ENCODE results near the gene HMGN3.

HMGN3 gene

DNA sequence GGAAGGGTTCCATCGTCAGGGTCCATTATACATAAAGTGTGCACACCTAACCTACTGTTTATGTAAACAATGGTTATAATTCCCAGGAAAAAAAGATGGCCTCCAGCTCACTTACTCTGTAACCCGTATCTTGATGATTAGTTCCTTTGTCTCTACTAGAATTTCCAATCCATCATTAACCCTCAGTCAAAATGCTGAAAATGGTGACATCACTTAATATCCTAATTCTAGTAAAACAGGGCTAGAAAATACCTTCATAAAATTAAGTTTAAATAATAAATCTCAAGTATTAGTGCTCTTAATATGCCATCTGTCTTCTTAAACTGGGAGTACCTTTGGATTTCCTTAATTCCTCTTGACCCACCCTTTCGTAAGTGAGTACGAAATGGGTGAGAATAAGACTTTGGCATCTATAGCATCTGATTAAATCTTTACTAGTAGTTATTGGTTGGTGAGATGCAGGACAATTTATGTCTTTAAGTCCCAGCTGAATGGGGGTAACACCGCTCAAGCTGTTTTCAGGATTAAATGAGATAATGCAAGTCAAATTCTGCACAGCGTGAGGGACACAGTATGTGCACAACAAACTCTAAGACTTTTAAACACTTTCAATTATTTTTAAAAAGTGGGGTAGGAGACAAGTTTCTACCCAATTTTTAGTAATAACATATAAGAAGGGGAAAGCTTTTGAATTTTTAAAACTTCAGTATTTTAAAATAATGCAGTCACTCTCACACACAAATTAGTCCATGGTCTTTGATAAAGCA is 1.6 kb downstream of the HMGN3 start:
- DNase-seq (ENCODE audit: low read depth in 2 of 2, low spot score in 1 of 2): no peak

GRCh38 chr6:79231666-79232065 is 2.8 kb downstream of the HMGN3 start:
- no peak for DNase-seq (ENCODE audit: low read depth in 2 of 2, low spot score in 1 of 2)

DNA sequence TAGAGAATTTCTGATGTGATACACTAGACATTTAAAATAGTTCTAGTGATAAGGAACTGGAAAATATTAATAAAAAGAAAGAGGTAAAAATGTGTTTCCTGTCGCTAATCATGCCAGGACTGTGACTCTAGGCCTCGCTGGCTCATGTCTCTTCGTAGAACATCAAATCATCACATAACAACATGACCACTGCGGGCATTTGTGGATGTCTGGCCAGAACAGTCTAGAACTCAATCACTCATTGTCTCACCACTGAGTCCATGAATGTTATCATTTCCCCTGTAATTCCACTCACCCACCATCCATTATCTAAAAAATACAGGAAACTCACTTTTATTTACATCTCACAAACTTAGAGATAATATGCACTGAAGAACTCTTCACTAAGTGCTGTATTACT is 3.4 kb downstream of the HMGN3 start:
- no peak for DNase-seq (ENCODE audit: low read depth in 2 of 2, low spot score in 1 of 2)

DNA sequence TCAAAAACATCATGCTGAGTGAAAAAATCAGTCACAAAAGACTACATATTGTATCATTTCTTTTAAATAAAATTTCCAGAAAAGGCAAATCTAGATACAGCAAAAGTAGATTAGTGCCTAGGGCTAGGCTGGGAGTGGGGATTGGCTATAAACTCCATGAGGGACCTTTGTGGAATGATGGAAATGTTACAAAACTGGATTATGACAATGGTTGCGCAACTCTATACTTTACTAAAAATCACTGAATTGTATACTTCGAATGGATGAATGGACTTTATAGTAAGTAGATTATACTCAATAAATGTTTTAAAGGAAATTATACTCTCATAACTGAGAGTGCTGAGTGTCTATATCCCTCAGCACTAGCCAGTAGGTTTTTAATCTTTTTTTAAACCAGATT is 4.3 kb downstream of the HMGN3 start:
- DNase-seq (ENCODE audit: low read depth in 2 of 2, low spot score in 1 of 2): no peak

GRCh38 chr6:79227445-79227844 is 7.0 kb downstream of the HMGN3 start:
- no peak for DNase-seq (ENCODE audit: low read depth in 2 of 2, low spot score in 1 of 2)

- no peak for DNase-seq (ENCODE audit: low read depth in 2 of 2, low spot score in 1 of 2)
These were observed 7.8 kb downstream of the HMGN3 start for GRCh38 chr6:79226660-79227059.

DNA sequence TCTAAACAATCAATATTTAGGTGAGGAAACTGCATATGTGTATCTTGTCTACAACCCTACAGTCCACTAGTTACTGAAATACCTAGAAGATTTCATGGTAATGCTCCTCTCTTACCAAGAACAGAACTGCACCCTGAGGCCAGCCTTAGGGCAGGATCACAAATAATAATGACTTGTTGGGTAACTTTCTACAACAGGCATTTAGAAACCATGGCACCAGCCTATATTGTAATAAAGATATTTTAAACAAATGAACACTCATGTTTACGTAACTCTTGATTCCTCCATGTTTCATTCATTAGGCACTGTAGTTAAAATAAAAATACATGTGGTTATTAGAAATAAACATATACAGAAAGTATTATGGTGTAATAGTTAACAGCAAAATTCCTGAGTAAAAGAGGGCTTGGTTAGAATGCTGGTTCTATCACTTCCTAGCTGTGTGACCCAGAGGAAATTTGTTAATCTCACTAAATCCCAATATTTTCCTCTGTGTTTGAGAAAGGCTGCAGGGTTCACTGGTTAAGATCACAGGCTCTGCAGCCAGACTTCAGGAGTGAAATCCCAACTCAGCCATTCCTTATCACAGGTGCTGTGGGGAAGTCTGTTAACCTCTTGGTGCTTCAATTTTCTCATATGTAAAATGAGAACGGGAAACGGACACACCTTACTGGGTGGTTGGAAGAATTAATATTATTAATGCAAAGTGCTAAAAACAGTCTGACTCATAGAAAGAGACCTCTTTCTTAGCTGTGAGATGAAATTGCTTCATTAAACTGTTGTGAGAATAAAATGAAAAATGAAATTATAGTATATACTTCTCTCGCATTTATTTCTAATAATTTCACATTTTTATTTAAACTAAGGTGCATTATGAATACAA is 8.5 kb downstream of the HMGN3 start:
- DNase-seq (ENCODE audit: low read depth in 2 of 2, low spot score in 1 of 2): no peak

DNA sequence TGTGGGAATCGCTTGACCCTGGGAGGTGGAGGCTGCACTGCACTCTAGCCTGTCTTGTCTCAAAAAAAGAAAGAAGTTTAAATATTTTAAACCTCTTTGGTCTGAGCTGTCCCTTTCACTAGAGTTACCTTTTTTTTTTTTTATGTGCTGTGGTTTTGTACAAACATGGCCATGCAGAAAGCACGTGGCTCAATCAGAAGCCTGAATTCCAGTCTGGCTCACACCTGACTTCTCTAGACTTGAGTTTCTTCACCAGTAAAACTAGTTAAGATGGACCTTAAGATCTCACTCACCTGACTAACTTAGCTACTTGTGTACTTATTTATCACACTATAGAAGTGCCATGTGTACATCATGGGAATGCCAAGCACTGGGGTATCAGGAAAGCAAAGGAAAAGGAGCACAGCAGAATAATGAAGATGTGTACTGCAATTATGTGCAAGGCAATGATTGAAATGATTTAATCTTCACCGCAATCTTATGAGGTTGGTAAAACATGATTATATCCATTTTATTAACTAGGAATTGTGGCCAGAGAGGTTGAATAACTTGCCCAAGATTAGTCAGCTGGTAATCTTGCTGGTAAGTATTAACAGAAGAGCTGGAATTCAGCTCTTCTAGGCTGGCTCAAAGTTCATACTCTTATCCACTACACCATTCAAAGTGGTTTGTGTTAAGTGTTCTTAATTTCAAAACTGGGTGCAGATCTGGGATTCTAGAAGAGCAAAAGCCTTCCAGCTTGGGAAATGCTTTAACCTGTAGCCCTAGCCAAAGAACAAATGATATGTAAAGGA is 10.7 kb downstream of the HMGN3 start:
- DNase-seq (ENCODE audit: low read depth in 2 of 2, low spot score in 1 of 2): no peak

- DNase-seq (ENCODE audit: low read depth in 2 of 2, low spot score in 1 of 2): no peak
These were observed 19.2 kb downstream of the HMGN3 start for GRCh38 chr6:79215213-79215824.

DNA sequence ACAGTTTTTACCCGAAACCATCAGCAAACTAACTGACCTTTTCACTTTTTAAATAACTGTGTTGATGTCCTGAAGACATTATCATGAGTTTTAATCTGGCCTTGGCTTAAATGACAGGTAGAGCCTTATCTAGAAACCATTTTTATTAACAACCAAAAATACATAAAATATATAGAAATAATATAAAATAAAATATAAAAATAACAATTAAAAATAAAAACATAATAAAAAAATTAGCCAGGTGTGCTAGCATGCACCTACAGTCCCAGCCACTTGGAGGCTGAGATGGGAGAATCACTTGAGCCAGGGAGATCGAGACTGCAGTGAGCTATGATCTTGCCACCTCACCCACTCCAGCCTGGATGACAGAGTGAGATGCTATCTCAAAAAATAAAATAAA is 21.6 kb downstream of the HMGN3 start:
- DNase-seq (ENCODE audit: low read depth in 2 of 2, low spot score in 1 of 2): no peak

DNA sequence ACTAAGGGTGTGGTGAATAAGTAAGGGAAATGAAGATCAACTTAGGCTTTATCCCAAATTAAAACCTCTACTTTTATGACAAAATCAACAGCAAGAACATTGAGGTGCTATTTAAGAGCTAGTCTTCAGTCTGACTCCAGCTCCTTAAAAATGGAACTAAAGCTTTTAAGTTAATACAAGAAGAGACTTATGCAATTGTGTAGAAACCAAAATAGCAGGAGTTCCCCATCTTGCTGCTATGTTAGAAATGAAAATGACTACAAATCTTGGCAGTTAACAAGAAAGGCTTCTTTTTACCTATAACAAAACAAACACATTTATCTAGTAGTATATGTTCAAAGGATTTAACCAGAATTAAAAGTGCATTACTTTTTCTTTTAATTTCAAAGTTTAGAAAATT is 25.7 kb downstream of the HMGN3 start:
- DNase-seq (ENCODE audit: low read depth in 2 of 2, low spot score in 1 of 2): no peak

DNA sequence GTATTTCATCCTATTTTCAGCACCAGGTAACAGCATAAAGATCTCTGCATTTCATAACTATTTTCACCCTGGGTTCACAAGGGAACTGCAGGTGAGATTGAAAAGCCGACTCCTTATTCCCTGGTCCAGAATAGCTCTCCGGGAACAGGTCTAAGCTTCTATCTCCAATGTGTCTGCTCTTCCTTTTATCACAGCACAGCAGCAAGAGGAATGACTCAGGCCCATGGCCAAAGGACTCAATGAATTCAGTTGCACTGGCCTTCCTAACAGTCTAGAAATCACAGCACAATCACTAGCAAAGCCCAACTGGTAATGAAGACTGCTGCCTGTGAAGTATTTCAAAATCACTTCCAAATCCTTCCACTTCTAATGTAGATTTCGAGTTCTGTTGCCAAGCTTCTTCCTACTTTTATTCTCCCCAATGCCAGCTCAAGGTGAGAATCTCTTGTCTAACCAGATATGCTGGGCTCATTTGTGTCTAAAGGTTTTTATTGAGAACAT is 30.7 kb downstream of the HMGN3 start:
- no peak for DNase-seq (ENCODE audit: low read depth in 2 of 2, low spot score in 1 of 2)

GRCh38 chr6:79202556-79202955 is 31.9 kb downstream of the HMGN3 start:
- no peak for DNase-seq (ENCODE audit: low read depth in 2 of 2, low spot score in 1 of 2)

- DNase-seq (ENCODE audit: low read depth in 2 of 2, low spot score in 1 of 2): no peak
These were observed 32.5 kb downstream of the HMGN3 start for GRCh38 chr6:79201983-79202382.

DNA sequence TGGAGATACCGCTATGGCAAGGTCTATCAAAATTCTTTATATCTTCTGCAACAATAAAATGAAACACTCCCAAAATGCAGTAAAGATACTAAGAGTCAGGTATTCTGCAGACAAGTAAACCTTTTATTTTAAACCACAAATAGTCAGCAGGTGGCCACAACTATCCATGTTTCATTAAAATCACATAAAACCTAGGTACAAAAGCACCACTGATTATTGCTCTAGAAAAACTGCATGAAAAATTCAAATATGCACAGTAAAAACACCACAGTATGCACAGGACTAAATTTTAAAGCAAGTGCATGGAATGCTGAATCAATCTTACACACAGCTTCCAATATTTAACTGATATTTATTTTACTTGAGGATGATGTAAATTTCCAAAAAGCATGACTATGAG is 33.3 kb downstream of the HMGN3 start:
- DNase-seq (ENCODE audit: low read depth in 2 of 2, low spot score in 1 of 2): no peak

GRCh38 chr6:79196912-79197311 is 37.6 kb downstream of the HMGN3 start:
- no peak for DNase-seq (ENCODE audit: low read depth in 2 of 2, low spot score in 1 of 2)

DNA sequence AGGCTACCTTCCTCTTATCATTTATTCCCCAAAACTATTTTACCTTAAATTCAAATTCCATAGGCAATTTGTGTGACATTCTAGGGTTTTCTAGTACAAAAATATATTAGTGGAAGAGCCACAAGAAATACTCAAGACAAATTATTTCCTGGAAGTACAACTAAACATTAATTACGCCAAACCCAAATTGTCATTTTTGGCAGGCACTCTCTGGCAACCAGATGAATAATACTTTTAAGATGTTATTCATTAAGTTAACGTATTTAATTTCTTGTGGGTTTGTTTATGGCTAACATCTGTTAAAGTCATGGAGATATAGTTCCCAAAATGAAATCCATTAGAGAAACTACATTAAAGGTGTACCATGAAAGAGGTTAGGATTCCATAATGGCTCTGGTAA is 40.5 kb downstream of the HMGN3 start:
- no peak for DNase-seq (ENCODE audit: low read depth in 2 of 2, low spot score in 1 of 2)

- no peak for DNase-seq (ENCODE audit: low read depth in 2 of 2, low spot score in 1 of 2)
These were observed 44.6 kb downstream of the HMGN3 start for GRCh38 chr6:79189760-79190350.

DNA sequence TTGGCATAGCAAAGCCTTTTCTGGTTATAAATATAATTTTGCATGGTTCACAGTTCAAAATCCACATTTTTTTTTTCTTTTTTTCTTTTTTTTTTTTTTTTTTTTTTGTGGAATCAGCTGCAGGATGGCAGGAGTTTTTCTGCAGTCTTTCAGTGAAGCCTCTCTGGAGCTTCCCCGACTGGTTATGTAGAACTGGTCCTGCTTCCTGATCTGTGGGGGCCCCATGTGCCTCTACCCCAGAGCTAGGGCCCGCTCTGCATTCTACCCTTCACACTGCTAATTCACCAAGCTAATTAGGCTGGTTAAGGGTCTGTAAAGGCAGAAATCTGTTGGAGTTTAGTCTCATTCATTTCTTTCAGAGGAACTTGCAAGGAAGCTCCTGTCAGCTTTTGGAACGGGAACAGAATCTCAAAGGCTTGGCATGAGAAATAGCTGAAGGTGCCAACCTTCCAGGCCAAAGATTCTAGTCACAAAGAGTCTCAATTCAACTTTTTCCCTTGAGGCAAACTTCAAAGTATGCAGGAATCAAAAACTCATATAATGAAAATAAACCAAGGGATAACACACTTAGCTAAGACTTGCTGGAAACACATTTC is 45.5 kb downstream of the HMGN3 start:
- DNase-seq (ENCODE audit: low read depth in 2 of 2, low spot score in 1 of 2): no peak

GRCh38 chr6:79188107-79188506 is 46.4 kb downstream of the HMGN3 start:
- DNase-seq (ENCODE audit: low read depth in 2 of 2, low spot score in 1 of 2): no peak

Measured in stimulated activated CD8-positive, alpha-beta memory T cell treated with anti-CD3 and anti-CD28 coated beads, Interleukin-4, amount 100 ng/mL, for 4 hours (primary cell).